Hematopoietic multipotent progenitor cell treated with erythropoietin and hydrocortisone succinate and interleukin-3 and kit ligand, for 4 days (in vitro differentiated cells): Measurements from ENCODE around the gene RPS6KA2.

ENCODE experiments used
- DNase-seq: peaks from one replicate; pipeline ENCODE4 v3.0.0-alpha.2; 2015

Gene RPS6KA2

DNA sequence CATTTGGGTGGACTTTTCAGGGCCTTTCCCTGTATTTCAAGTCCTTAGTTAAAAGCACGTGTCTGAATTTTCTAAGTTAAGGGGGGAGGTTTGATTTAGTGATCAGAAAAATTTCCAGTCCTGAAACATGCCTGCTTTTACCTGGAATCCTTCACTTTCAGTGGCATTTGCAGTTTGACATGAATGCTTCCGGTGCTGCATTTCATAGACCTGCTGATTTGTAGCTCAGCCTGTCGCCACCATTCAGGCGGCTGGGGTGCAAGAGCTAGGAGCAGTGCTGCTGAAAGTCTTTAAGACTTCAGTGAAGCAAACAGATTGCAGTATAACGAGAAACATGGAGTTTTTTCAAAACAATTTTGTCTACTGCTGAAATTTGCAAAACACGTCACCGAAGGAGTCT lies 14.0 kb downstream of the RPS6KA2 start:
- DNase-seq = no peak

- no peak for DNase-seq
These were observed 14.6 kb downstream of the RPS6KA2 start for GRCh38 chr6:166612471-166612881.

GRCh38 chr6:166611631-166612030 lies 15.4 kb downstream of the RPS6KA2 start:
- no peak for DNase-seq

GRCh38 chr6:166610069-166610468 lies 17.0 kb downstream of the RPS6KA2 start:
- no peak for DNase-seq

DNA sequence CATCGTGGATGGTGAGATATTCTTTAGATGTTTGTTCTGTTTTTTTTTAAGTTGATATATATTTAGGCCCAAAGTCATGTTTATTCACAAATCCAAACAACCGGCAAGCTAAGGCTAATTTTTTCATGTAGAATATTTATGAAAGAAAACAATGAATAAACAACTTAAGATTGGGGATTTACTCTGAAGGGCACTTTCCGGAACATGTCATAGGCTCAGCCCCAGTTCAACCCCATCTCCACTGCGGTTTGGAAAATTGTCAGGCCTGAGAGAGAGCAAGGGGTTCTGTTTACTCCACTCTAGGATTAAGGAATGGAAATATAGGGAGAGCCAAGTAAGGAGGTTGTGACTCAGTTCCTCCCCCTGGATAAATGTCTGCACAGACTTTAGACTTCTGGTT lies 18.3 kb downstream of the RPS6KA2 start:
- no peak for DNase-seq

- no peak for DNase-seq
These were observed 21.3 kb downstream of the RPS6KA2 start for GRCh38 chr6:166605752-166606151.

GRCh38 chr6:166604911-166605310 lies 22.1 kb downstream of the RPS6KA2 start:
- no peak for DNase-seq

- no peak for DNase-seq
These were observed 22.7 kb downstream of the RPS6KA2 start for GRCh38 chr6:166604328-166604727.

DNA sequence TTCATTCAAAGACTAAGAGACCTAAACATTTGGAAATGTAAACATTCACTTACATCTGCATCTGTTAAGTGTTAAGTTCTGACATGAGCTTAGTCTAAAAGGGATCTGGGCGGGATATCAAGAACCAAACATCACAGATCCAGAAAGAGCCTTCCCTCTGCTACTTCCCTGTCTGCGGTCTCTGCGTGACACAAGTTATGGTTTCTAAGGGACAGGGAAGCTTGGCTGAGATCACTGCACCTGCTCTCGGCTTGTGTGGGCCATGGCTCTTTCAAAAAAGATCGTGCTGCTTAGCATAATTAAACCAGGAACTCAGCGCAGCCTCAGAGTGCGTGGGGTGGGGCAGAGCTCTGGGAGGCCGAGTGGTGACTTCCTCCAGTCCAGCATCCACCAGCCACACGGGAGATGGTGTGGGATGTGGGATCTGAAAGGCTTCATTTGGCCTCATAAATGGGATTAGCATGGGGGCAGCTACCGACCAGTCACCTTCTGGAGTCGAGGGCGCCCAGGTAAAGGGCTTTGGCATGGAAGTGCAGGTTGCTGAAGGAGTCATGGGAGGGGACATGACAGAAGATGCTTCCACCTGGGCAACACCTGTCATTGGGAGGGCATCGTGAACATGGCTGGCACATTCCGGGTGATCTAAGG lies 23.9 kb downstream of the RPS6KA2 start:
- DNase-seq = no peak

DNA sequence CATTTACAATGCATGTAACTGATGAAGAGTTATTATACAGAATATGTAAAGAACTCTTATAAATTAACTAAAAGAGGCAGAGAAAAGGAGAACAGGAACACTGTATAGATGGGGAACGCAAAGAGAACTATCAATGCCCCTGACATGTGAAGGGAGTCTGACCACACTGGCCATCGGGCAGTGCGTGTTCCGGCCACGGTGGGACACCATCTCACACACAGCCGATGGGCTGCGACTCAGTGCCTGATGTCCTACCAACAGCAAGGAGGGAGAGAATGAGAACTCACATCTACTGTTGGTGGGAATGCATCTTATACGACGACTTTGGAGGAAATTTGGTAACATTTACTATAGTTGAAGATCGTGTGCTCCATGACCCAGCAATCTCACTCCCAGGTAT lies 25.1 kb downstream of the RPS6KA2 start:
- no peak for DNase-seq

DNA sequence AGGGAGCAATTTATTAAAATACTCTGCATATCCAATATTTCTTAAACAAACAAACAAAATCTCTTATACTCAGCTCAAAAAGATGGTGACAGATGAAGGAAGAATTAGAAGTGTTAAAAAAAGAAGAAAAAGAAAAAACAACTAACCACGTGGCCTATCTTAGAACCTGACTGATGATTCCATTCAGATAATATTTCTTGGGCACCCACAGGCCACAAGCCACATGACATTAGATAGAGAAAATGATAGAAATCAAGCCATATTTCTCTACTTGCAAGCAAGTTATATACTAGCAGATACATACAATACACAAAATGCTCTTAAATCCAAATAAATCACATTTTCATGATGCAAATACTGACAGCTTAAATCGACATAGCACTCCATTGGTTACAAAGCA lies 26.1 kb downstream of the RPS6KA2 start:
- DNase-seq = peak; percentile 27

GRCh38 chr6:166599205-166599604 lies 27.8 kb downstream of the RPS6KA2 start:
- peak; percentile 47 for DNase-seq

GRCh38 chr6:166598441-166599138 lies 28.5 kb downstream of the RPS6KA2 start:
- DNase-seq = peak; percentile 44

DNA sequence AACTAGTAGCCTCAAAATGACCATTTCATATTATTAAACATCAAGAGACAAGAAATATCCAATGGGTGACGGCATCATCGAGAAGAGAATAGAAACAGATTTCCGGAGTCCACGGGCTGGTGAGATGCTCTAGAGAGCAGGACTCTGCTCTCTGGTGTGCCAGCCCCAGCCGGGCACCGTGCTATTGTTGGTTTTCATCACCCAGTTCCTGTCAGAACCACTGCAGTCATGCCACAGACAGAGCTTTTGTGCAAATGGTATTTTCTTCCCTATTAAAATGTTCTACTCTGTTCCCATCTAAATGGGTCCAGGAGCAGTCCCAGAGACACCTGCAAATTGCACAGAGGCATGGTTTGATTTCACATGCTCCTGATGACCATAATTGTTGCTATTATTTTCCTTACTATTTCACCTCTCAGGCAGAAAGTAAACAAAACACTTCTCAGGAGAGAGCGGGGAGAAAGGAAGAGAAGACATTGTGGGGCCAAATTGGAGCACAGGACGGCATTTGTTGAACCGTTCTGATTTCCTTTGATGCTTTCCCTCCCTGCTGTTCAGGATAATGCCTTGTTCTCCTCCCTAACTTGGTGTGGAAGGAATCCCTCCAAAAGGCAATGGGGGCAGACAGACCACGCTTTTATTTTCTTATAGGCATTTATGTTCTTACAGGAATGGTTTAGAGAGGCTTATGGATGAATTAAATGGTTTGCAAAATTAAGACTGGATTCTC lies 29.2 kb downstream of the RPS6KA2 start:
- DNase-seq = no peak

- no peak for DNase-seq
These were observed 30.1 kb downstream of the RPS6KA2 start for GRCh38 chr6:166596776-166597507.

GRCh38 chr6:166595949-166596348 lies 31.1 kb downstream of the RPS6KA2 start:
- no peak for DNase-seq

DNA sequence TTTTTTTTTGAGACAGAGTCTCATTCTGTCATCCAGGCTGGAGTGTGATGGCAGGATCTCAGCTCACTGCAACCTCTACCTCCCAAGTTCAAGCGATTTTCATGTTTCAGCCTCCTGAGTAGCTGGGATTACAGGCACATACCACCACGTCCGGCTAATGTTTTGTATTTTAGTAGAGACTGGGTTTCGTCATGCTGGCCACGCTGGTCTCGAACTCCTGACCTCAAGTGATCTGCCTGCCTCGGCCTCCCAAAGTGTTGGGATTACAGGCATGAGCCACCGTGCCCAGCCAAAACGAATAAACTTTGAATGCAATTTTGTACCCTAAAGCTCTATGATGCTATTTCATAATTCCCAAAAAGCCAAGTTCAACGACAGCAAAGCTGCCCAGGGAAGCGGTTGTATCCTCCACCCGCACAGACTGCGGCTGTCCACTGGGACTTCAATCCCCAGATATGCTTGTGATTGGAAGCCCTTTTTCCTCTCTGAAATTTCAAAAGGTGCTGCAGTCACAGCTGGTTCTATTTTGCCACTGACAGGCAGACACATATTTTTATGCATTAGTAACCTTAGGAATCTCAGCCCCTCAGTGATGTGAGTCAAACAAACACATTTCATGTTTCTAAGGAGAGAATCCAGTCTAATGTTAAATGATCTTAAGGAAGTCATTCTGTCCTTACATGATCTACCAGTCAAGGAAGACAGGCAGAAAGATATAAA lies 31.8 kb downstream of the RPS6KA2 start:
- no peak for DNase-seq

DNA sequence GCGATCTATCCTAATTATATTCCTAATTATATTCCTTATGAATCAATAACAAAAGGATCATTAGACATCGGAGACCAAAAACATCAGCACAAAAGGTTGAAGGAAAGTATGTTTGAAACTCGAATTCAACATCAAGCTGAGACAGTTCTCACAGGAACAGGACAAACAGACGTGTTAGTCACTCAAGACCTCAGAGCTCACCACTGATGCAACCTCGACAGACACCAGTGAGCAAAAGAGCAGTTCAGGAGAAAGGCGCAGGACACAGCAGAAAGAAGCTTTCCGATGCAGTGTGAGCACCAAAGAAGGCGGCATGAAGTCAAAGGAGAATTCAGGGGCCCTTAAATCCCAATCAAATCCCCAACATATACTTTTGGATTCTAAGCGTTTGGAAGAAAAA lies 34.2 kb downstream of the RPS6KA2 start:
- no peak for DNase-seq

DNA sequence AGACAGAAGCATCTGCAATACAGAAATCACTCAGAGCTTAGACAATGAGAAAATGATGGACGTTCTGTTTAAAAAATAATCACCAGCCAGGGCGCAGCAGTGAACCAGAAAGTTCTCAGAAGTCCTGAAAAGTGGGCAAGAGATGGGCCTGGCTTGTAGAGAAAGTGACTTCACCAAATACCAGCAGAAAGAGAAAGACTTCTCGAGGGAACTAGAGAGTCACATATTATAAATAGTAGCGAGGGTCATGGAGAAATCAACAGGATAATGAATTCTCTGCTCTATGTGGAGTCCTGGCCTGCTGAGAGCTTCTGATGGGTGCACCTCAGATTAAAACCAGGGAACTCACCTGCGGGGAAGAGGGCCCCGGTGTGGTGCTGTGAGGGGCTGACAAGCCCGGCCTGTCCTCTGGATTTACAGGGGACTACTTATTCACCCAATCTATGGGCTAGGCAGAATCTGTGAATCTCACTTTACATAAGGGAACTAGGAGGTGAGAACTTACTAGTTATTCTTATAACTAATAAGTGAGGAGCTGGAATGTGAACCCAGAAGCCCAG lies 35.0 kb downstream of the RPS6KA2 start:
- no peak for DNase-seq

GRCh38 chr6:166591026-166591425 lies 36.0 kb downstream of the RPS6KA2 start:
- DNase-seq = no peak

- DNase-seq = no peak
These were observed 37.1 kb downstream of the RPS6KA2 start for GRCh38 chr6:166589786-166590574.

DNA sequence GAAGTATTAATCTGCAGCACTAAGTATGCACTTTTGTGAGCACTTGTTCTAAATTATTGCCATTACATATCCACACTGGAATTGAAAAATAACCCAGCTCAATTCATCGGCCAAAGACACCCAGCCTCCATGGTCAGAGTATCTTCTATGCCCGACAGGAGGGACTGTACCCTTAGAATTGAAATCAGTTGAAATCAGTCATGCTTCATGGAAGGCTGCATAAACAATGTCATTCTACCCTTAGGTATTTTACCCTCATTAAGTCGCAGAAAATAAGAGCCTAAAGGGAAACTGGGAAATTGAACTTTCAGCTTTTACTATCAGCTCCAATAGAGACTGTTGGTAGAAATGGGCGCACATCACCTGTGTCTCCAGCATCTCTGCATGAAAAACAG lies 37.7 kb downstream of the RPS6KA2 start:
- DNase-seq = no peak
